Fibroblast of lung (primary cell): ENCODE measurements around the gene NAA10. TPM values are rescaled to one million over a fixed set of nuclear protein-coding genes. Genes with fewer than 3 reads are reported as not detected.

Source experiments
- DNase-seq, 2 donors: peaks; one replicate each; pipeline versions ENCODE4 v3.0.0 to v3.0.0-alpha.2; 2010; ENCODE audit warnings: low read depth in 2 of 2
- H2AFZ ChIP-seq: 2 replicates; pipeline ENCODE4 v1.5.1; 2012; ENCODE audit warnings: low read length, control low read depth, inconsistent platforms
- H3K27ac ChIP-seq: 2 replicates; pipeline ENCODE4 v1.5.1; 2011; ENCODE audit warnings: low read length, control low read depth; ENCODE audit not compliant: insufficient read depth
- H3K27me3 ChIP-seq: 2 replicates; pipeline ENCODE4 v1.5.1; 2011; ENCODE audit warnings: mild to moderate bottlenecking, low read length; ENCODE audit not compliant: control insufficient read depth, insufficient read depth
- H3K36me3 ChIP-seq: 2 replicates; pipeline ENCODE4 v1.5.1; 2011; ENCODE audit warnings: low read length; ENCODE audit not compliant: control insufficient read depth, insufficient read depth
- H3K4me1 ChIP-seq: 2 replicates; pipeline ENCODE4 v1.5.1; 2011; ENCODE audit warnings: low read length; ENCODE audit not compliant: control insufficient read depth, insufficient read depth; ENCODE audit errors: extremely low read depth
- H3K4me2 ChIP-seq: 2 replicates; pipeline ENCODE4 v1.5.1; 2011; ENCODE audit warnings: low read length, control low read depth; ENCODE audit not compliant: insufficient read depth; ENCODE audit errors: extremely low read depth
- H3K4me3 ChIP-seq, 4 experiments: fragments of 200-600 bp in 1 of 4; sonication (generic) in 1 of 4; replicated peaks in 1 of 4; 2 replicates each; pipeline ENCODE4 v1.5.1; 2011 to 2016; ENCODE audit warnings: low read length in 4 of 4, low read depth in 3 of 4, mild to moderate bottlenecking in 3 of 4, control low read depth in 2 of 4, inconsistent platforms in 1 of 4, mixed read lengths in 1 of 4; ENCODE audit not compliant: insufficient read depth in 1 of 4; ENCODE audit errors: control extremely low read depth in 1 of 4
- H3K79me2 ChIP-seq: 2 replicates; pipeline ENCODE4 v1.5.1; 2012; ENCODE audit warnings: mild to moderate bottlenecking, low read length, inconsistent platforms; ENCODE audit not compliant: control insufficient read depth, insufficient read depth
- H3K9ac ChIP-seq: 2 replicates; pipeline ENCODE4 v1.5.1; 2011; ENCODE audit warnings: mild to moderate bottlenecking, low read length, control low read depth; ENCODE audit not compliant: insufficient read depth
- H3K9me3 ChIP-seq: 2 replicates; pipeline ENCODE4 v1.5.1; 2012; ENCODE audit warnings: low read depth, low read length; ENCODE audit not compliant: control insufficient read depth, insufficient read depth
- H4K20me1 ChIP-seq: 2 replicates; pipeline ENCODE4 v1.5.1; 2011; ENCODE audit warnings: low read length; ENCODE audit not compliant: control insufficient read depth, insufficient read depth; ENCODE audit errors: extremely low read depth
- CTCF ChIP-seq, 2 donors: IDR thresholded peaks in 1 of 2; conservative IDR thresholded peaks in 1 of 2; 1 replicate in 1 of 2; 2 replicates in 1 of 2; pipeline ENCODE4 v1.5.1; 2011 to 2012; ENCODE audit warnings: low read length in 2 of 2, control low read depth in 1 of 2, inconsistent platforms in 1 of 2, low read depth in 1 of 2, mild to moderate bottlenecking in 1 of 2
- EZH2 ChIP-seq: IDR thresholded peaks from 2 replicates; pipeline ENCODE4 v1.5.1; 2012; ENCODE audit warnings: low read length, control low read depth, mild to moderate bottlenecking; ENCODE audit errors: missing control alignments
- polyA plus RNA-seq, 2 donors: library from polyadenylated mRNA; depleted of rRNA in 1 of 2; stranded (reverse) in 1 of 2; unstranded in 1 of 2; fragments of >200 nt; gene quantifications; 2 replicates each; pipeline ENCODE4 v1.2.1, GENCODE V29; 2011 to 2012; ENCODE audit warnings: missing spikeins in 1 of 2
- total RNA-seq: library from RNA; depleted of rRNA; stranded (reverse); fragments of >200 nt; gene quantifications from 2 replicates; pipeline ENCODE4 v1.2.1, GENCODE V29; 2014

NAA10 gene
- total and polyA plus RNA-seq, 2 donors (not counting 1 experiment from before 2014, with no cell fraction given) = 37.0 to 66.2 TPM

GRCh38 chrX:153948847-153949805 lies 14.3 kb upstream of the NAA10 start:
- H3K36me3 ChIP-seq = peaks cover 27% of the 10 kb centered on the region
- H3K27me3 ChIP-seq = no peaks in the 10 kb centered on the region
- DNase-seq = no peak
- TF ChIP-seq EZH2 (no peak), CTCF (conservative IDR thresholded peaks at IDR 0.05 in 1 of 2, IDR thresholded peaks at IDR 0.05 in 1 of 2; ENCODE audit: low read depth in 1 of 2, low read length in 2 of 2) (no peak)
- no peak overlapping the region for H3K27ac ChIP-seq
- no peak overlapping the region for H2AFZ ChIP-seq
- H3K9me3 ChIP-seq = no peaks in the 10 kb centered on the region
- H3K4me3 ChIP-seq = no peak overlapping the region
- no peaks in the 10 kb centered on the region for H3K79me2 ChIP-seq
- H4K20me1 ChIP-seq = no peaks in the 10 kb centered on the region
- peaks cover 2% of the 10 kb centered on the region for H3K4me1 ChIP-seq
- H3K9ac ChIP-seq = no peak overlapping the region
- no peak overlapping the region for H3K4me2 ChIP-seq

GRCh38 chrX:153948002-153948466 lies 13.2 kb upstream of the NAA10 start:
- no peak overlapping the region for H3K4me2 ChIP-seq
- DNase-seq = no peak
- H3K4me1 ChIP-seq = no peaks in the 10 kb centered on the region
- H3K9ac ChIP-seq = no peak overlapping the region
- no peaks in the 10 kb centered on the region for H3K79me2 ChIP-seq
- no peaks in the 10 kb centered on the region for H3K9me3 ChIP-seq
- H3K36me3 ChIP-seq = peaks cover 19% of the 10 kb centered on the region
- H3K27ac ChIP-seq = no peak overlapping the region
- no peaks in the 10 kb centered on the region for H4K20me1 ChIP-seq
- TF ChIP-seq EZH2 (no peak), CTCF (conservative IDR thresholded peaks at IDR 0.05 in 1 of 2, IDR thresholded peaks at IDR 0.05 in 1 of 2; ENCODE audit: low read depth in 1 of 2, low read length in 2 of 2) (no peak)
- no peak overlapping the region for H2AFZ ChIP-seq
- no peaks in the 10 kb centered on the region for H3K27me3 ChIP-seq
- no peak overlapping the region for H3K4me3 ChIP-seq

- no peak overlapping the region for H3K4me3 ChIP-seq
- H2AFZ ChIP-seq = no peak overlapping the region
- H3K79me2 ChIP-seq = no peaks in the 10 kb centered on the region
- no peaks in the 10 kb centered on the region for H4K20me1 ChIP-seq
- peak; percentile 63 to 84 for TF ChIP-seq CTCF (conservative IDR thresholded peaks at IDR 0.05 in 1 of 2, IDR thresholded peaks at IDR 0.05 in 1 of 2; ENCODE audit: low read depth in 1 of 2, low read length in 2 of 2)
- no peak for TF ChIP-seq EZH2
- H3K4me2 ChIP-seq = no peak overlapping the region
- no peaks in the 10 kb centered on the region for H3K27me3 ChIP-seq
- no peaks in the 10 kb centered on the region for H3K4me1 ChIP-seq
- no peak overlapping the region for H3K9ac ChIP-seq
- no peaks in the 10 kb centered on the region for H3K9me3 ChIP-seq
- H3K27ac ChIP-seq = no peak overlapping the region
- peaks cover 15% of the 10 kb centered on the region for H3K36me3 ChIP-seq
- DNase-seq = peak; percentile 62 to 80
Observed at GRCh38 chrX:153947009-153947769, 12.4 kb upstream of the NAA10 start.
